T-cell (primary cell): Measurements from ENCODE around the gene NPC1. TPM values are rescaled to one million over a fixed set of nuclear protein-coding genes. Genes with fewer than 3 reads are reported as not detected.
A peak's percentile ranks its signal among the peaks of the same experiment; 100 is the strongest.

Experiments
- ATAC-seq, 4 experiments: fragments of 200-7000 bp in 3 of 4; fragments of 150-1000 bp in 1 of 4; cut with Tn5 transposase; replicated peaks in 1 of 4; 1 replicate in 3 of 4; 2 replicates in 1 of 4; pipeline ENCODE4 v1.10.0; 2021; ENCODE audit warnings: moderate library complexity in 3 of 4, mild to moderate bottlenecking in 2 of 4, moderate number of reproducible peaks in 1 of 4
- CTCF ChIA-PET, 2 donors: fragments of 300-600 bp; sonication (Branson Sonifier 250); formaldehyde crosslinking; loops; one replicate each; lab custom pipeline; 2022; ENCODE audit warnings: antibody characterized with exemption in 2 of 2; lab: Charles Lee
- POLR2A ChIA-PET, 2 donors: fragments of 300-600 bp; sonication (Branson Sonifier 250); formaldehyde crosslinking; loops; one replicate each; lab custom pipeline; 2022; ENCODE audit warnings: antibody characterized with exemption in 2 of 2; lab: Charles Lee
- DNase-seq, 35 experiments: peaks; one replicate each; pipeline versions ENCODE4 v3.0.0 to v3.0.0-alpha.2; 2013 to 2023
- H3K27ac ChIP-seq: one replicate; pipeline ENCODE4 v1.5.1; 2013; ENCODE audit warnings: low read length
- H3K27me3 ChIP-seq, 2 experiments: replicated peaks in 1 of 2; 1 replicate in 1 of 2; 2 replicates in 1 of 2; pipeline versions ENCODE4 v1.6.1 to v1.7.0; 2013; ENCODE audit warnings: low read length in 1 of 2, mixed read lengths in 1 of 2; ENCODE audit not compliant: control insufficient read depth in 2 of 2, insufficient read depth in 2 of 2; ENCODE audit errors: extremely low read depth in 1 of 2
- H3K36me3 ChIP-seq, 2 donors: 1 replicate in 1 of 2; 2 replicates in 1 of 2; pipeline versions ENCODE4 v1.6.1 to v1.7.0; 2013; ENCODE audit warnings: low read length in 1 of 2; ENCODE audit not compliant: control insufficient read depth in 2 of 2, insufficient read depth in 1 of 2; ENCODE audit errors: extremely low read depth in 1 of 2
- H3K4me1 ChIP-seq, 2 experiments: 1 replicate in 1 of 2; 2 replicates in 1 of 2; pipeline versions ENCODE4 v1.6.1 to v1.7.0; 2013; ENCODE audit warnings: low read length in 2 of 2, mixed read lengths in 1 of 2; ENCODE audit not compliant: insufficient read depth in 2 of 2, control insufficient read depth in 1 of 2; ENCODE audit errors: extremely low read depth in 1 of 2
- H3K4me3 ChIP-seq, 2 donors: 1 replicate in 1 of 2; 2 replicates in 1 of 2; pipeline versions ENCODE4 v1.5.1 to v1.7.0; 2013; ENCODE audit warnings: mild to moderate bottlenecking in 2 of 2, low read length in 1 of 2, moderate library complexity in 1 of 2; ENCODE audit not compliant: control insufficient read depth in 1 of 2; ENCODE audit errors: extremely low read depth in 1 of 2
- H3K9me3 ChIP-seq: 2 replicates; pipeline ENCODE4 v1.7.0; 2013
- H3K27ac Mint-ChIP-seq, 2 donors: one replicate each; pipeline ENCODE4 v1.8.0; 2020 to 2021; ENCODE audit warnings: mild to moderate bottlenecking in 2 of 2, mixed read lengths in 2 of 2
- H3K27me3 Mint-ChIP-seq, 2 donors: one replicate each; pipeline ENCODE4 v1.8.0; 2021 to 2022; ENCODE audit warnings: mixed read lengths in 2 of 2
- H3K36me3 Mint-ChIP-seq: one replicate; pipeline ENCODE4 v1.8.0; 2021; ENCODE audit warnings: mixed read lengths
- H3K4me1 Mint-ChIP-seq, 3 donors: one replicate each; pipeline ENCODE4 v1.8.0; 2020 to 2022; ENCODE audit warnings: mixed read lengths in 3 of 3, mild to moderate bottlenecking in 1 of 3
- H3K4me3 Mint-ChIP-seq, 3 donors: one replicate each; pipeline ENCODE4 v1.8.0; 2020 to 2022; ENCODE audit warnings: mild to moderate bottlenecking in 3 of 3, mixed read lengths in 3 of 3, moderate library complexity in 3 of 3
- H3K9me3 Mint-ChIP-seq, 3 donors: one replicate each; pipeline ENCODE4 v1.8.0; 2020 to 2022; ENCODE audit warnings: mixed read lengths in 3 of 3
- WGBS: methylation state at CpG from one replicate; pipeline ENCODE4 v1.1.5; 2013; ENCODE audit warnings: missing lambda C conversion rate; ENCODE audit not compliant: insufficient coverage; 5-methylcytosine and 5-hydroxymethylcytosine counted together
- total RNA-seq, 35 experiments: library from RNA in 6 of 35; stranded (reverse) in 6 of 35; fragments of 120-200 nt in 1 of 35; gene quantifications; one replicate each; pipeline versions ENCODE4 v1.2.1 to v1.2.4 and lab custom pipeline; 2013 to 2026

The NPC1 gene
- total RNA-seq, 5 donors from 2014 or later (not counting 1 experiment from before 2014, with no cell fraction given): 35.2 to 52.7 (median 39.4) TPM

- no peaks in the 10 kb centered on the region for H3K9me3 Mint-ChIP-seq
- H3K27me3 Mint-ChIP-seq: no peaks in the 10 kb centered on the region
- H3K4me1 Mint-ChIP-seq: peaks cover 24 to 28% (median 25%) of the 10 kb centered on the region in 3 donors
- DNase-seq: no peak
- Histone ChIP-seq H3K27ac (no peak overlapping the region), H3K9me3 (no peaks in the 10 kb centered on the region), H3K27me3 (no peaks in the 10 kb centered on the region), H3K36me3 (peaks cover 0 to 83% of the 10 kb centered on the region in 2 donors), H3K4me3 (no peak overlapping the region), H3K4me1 (peaks cover 14 to 20% of the 10 kb centered on the region in 2 experiments)
- POLR2A ChIA-PET: interaction anchor here in 1 of 2 donors (0.6 kb wide), 3 partner anchors 86 to 633 kb away, joined by 3 to 6 read pairs (median 4); no protein-coding TSS in a partner anchor
- no peak for ATAC-seq
- peaks cover 50% of the 10 kb centered on the region for H3K36me3 Mint-ChIP-seq
- no peak overlapping the region for H3K27ac Mint-ChIP-seq
- no peak overlapping the region for H3K4me3 Mint-ChIP-seq
- CTCF ChIA-PET: interaction anchor here in 1 of 2 donors (0.8 kb wide), 1 partner anchor 20 kb away, joined by 3 read pairs; no protein-coding TSS in a partner anchor
- WGBS: 98% methylated on average over 6 of the region's 13 CpGs
These were observed 41.0 kb downstream of the NPC1 start for GRCh38 chr18:23545247-23545789.

GRCh38 chr18:23542461-23542860, 43.8 kb downstream of the NPC1 start:
- Mint-ChIP-seq H3K27me3 (no peaks in the 10 kb centered on the region), H3K27ac (peak overlapping the region; percentile 36 to 48), H3K4me1 (peaks cover 33 to 44% (median 33%) of the 10 kb centered on the region in 3 donors), H3K9me3 (no peaks in the 10 kb centered on the region), H3K36me3 (peaks cover 67% of the 10 kb centered on the region), H3K4me3 (no peak overlapping the region)
- POLR2A ChIA-PET: interaction anchor here (0.7 kb wide), 2 partner anchors 243 to 1106 kb away, joined by 3 to 5 read pairs; no protein-coding TSS in a partner anchor
- Histone ChIP-seq H3K9me3 (no peaks in the 10 kb centered on the region), H3K4me3 (no peak overlapping the region), H3K4me1 (peaks cover 22 to 28% of the 10 kb centered on the region in 2 experiments), H3K27ac (no peak overlapping the region), H3K27me3 (no peaks in the 10 kb centered on the region), H3K36me3 (peaks cover 0 to 83% of the 10 kb centered on the region in 2 donors)
- DNase-seq (no peak), ATAC-seq (no peak)
- no CpG with 5 or more reads among the region's 2 CpGs for WGBS
- CTCF ChIA-PET: interaction anchor here in 1 of 2 donors (0.9 kb wide), 1 partner anchor 37 kb away, joined by 3 read pairs; no protein-coding TSS in a partner anchor

- Mint-ChIP-seq H3K27ac (peak overlapping the region; percentile 87 to 89), H3K4me1 (peaks cover 33 to 44% (median 33%) of the 10 kb centered on the region in 3 donors), H3K36me3 (peaks cover 65% of the 10 kb centered on the region), H3K27me3 (no peaks in the 10 kb centered on the region), H3K9me3 (no peaks in the 10 kb centered on the region), H3K4me3 (peak overlapping the region; percentile 34 to 60 (median 37))
- Histone ChIP-seq H3K36me3 (peaks cover 0 to 83% of the 10 kb centered on the region in 2 donors), H3K9me3 (no peaks in the 10 kb centered on the region), H3K4me1 (peaks cover 22 to 28% of the 10 kb centered on the region in 2 experiments), H3K27ac (peak overlapping the region; percentile 25), H3K4me3 (no peak overlapping the region), H3K27me3 (no peaks in the 10 kb centered on the region)
- DNase-seq (no peak), ATAC-seq (peak; percentile 10 to 40 (median 28))
- ChIA-PET POLR2A (interaction anchor here in 1 of 2 donors (1.2 kb wide), 1 partner anchor 11 kb away, joined by 5 read pairs; no protein-coding TSS in a partner anchor), CTCF (interaction anchor here in 1 of 2 donors (0.9 kb wide), 1 partner anchor 25 kb away, joined by 5 read pairs; no protein-coding TSS in a partner anchor)
- 85% methylated on average over 5 of the region's 9 CpGs for WGBS
These were observed 44.8 kb downstream of the NPC1 start for GRCh38 chr18:23541349-23542093.

- DNase-seq: peak in 4 of 35 experiments; percentile 2 to 46 (median 17)
These were observed 45.4 kb downstream of the NPC1 start for GRCh38 chr18:23540867-23541266.

GRCh38 chr18:23539911-23540525, 46.3 kb downstream of the NPC1 start:
- Mint-ChIP-seq H3K4me3 (peak overlapping the region in 1 of 3 donors; percentile 60), H3K27ac (peak overlapping the region; percentile 87 to 89), H3K36me3 (peaks cover 71% of the 10 kb centered on the region), H3K27me3 (no peaks in the 10 kb centered on the region), H3K4me1 (peaks cover 33 to 44% (median 33%) of the 10 kb centered on the region in 3 donors), H3K9me3 (no peaks in the 10 kb centered on the region)
- Histone ChIP-seq H3K27me3 (no peaks in the 10 kb centered on the region), H3K9me3 (no peaks in the 10 kb centered on the region), H3K36me3 (peaks cover 10 to 87% of the 10 kb centered on the region in 2 donors), H3K4me3 (no peak overlapping the region), H3K27ac (peak overlapping the region; percentile 25), H3K4me1 (peaks cover 22 to 28% of the 10 kb centered on the region in 2 experiments)
- 68% methylated on average over 3 of the region's 9 CpGs for WGBS
- no peak for ATAC-seq
- no peak for DNase-seq
- CTCF ChIA-PET: interaction anchor here (0.6 to 0.9 kb wide), 12 partner anchors 19 to 1928 kb away, joined by 3 to 6 read pairs (median 4); partner anchors contain the start of gene SNRPD1 (in 1 of the 2)
- POLR2A ChIA-PET: interaction anchor here in 1 of 2 donors (0.6 to 1.2 kb wide), 3 partner anchors 13 to 554 kb away, joined by 3 to 6 read pairs (median 5); no protein-coding TSS in a partner anchor

More at GRCh38 chr18:23540867-23541266, 45.4 kb downstream of the NPC1 start:
- POLR2A ChIA-PET: interaction anchor here in 1 of 2 donors (0.6 to 1.2 kb wide), 2 partner anchors 12 to 358 kb away, joined by 3 to 5 read pairs; no protein-coding TSS in a partner anchor
- CTCF ChIA-PET: interaction anchor here (0.6 to 0.9 kb wide), 7 partner anchors 19 to 378 kb away, joined by 3 to 5 read pairs (median 3); no protein-coding TSS in a partner anchor
- H3K4me1 Mint-ChIP-seq: peaks cover 33 to 44% (median 33%) of the 10 kb centered on the region in 3 donors
- no peaks in the 10 kb centered on the region for H3K27me3 Mint-ChIP-seq
- peak overlapping the region; percentile 87 to 89 for H3K27ac Mint-ChIP-seq
- no peaks in the 10 kb centered on the region for H3K9me3 ChIP-seq
- H3K4me1 ChIP-seq: peaks cover 22 to 28% of the 10 kb centered on the region in 2 experiments
- peak overlapping the region; percentile 34 to 60 (median 37) for H3K4me3 Mint-ChIP-seq
- 35% methylated on average over 3 of the region's 5 CpGs for WGBS
- no peak overlapping the region for H3K4me3 ChIP-seq
- H3K27ac ChIP-seq: peak overlapping the region; percentile 25
- H3K27me3 ChIP-seq: no peaks in the 10 kb centered on the region
- no peaks in the 10 kb centered on the region for H3K9me3 Mint-ChIP-seq
- peak; percentile 74 to 87 (median 76) for ATAC-seq
- peaks cover 5 to 85% of the 10 kb centered on the region in 2 donors for H3K36me3 ChIP-seq
- peaks cover 68% of the 10 kb centered on the region for H3K36me3 Mint-ChIP-seq
